Measurements from ENCODE around the gene NHS.

NHS gene

DNA sequence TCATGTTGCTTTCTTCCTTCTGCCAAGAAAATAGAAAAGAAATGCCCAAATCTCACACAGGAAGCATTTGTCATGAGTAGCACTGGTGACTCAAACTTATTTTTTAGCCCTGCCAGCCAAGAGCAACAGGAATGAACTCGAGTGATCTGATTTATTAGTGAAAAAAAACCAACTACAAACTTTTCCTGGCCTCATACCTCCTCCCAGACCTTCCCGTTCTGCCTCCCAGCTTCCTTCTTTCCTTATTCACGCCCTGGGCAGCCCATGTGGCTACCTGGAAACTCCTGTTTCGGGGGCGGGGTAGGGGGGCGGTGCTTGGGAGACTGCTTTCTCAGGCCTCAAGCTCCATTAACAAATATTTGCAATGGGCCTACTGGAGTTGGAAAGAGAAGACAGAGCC lies 178.5 kb downstream of the NHS start:
- no peaks in the 10 kb centered on the region for H3K36me3 ChIP-seq (ENCODE audit: insufficient read depth, low read length)
- no peak overlapping the region for H3K4me2 ChIP-seq (ENCODE audit: low read length)
- H3K4me3 ChIP-seq (ENCODE audit: low read length): no peak overlapping the region
- H3K9ac ChIP-seq (ENCODE audit: low read depth, low read length): peak overlapping the region; percentile 26
- no peaks in the 10 kb centered on the region for H3K9me3 ChIP-seq (replicated peaks; ENCODE audit: low read length)
- peaks cover 19% of the 10 kb centered on the region for H3K4me1 ChIP-seq (ENCODE audit: control insufficient read depth, insufficient read depth, low read length)
- no peaks in the 10 kb centered on the region for H3K27me3 ChIP-seq (ENCODE audit: control insufficient read depth, insufficient read depth, low read length)

DNA sequence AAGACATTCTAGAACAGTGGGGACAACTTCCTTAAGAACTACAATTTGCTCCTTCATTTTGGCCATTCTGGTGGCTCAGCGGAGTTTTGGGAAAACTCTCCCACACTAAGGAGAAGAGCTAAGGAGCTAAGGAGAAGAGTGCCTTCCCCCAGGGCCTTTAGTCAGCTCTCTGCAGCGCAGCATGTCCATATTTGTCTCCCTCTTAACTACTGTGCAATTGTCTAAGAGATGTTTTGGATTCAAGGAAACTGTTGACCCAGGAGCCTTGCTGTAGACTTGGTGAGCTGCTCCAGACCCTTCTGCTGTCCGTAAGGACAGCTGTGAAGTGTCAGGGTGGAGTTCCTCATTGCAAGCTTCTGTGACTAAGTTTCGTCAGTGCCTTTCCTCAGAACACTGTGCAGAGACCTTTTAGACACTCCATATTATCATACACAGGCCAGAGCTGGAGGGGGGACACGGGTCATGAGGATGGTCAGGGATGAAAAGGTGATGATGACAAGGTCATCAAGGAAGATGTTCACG lies 179.0 kb downstream of the NHS start:
- no peak overlapping the region for H3K4me3 ChIP-seq (ENCODE audit: low read length)
- H3K27me3 ChIP-seq (ENCODE audit: control insufficient read depth, insufficient read depth, low read length): no peaks in the 10 kb centered on the region
- no peak overlapping the region for H3K4me2 ChIP-seq (ENCODE audit: low read length)
- H3K4me1 ChIP-seq (ENCODE audit: control insufficient read depth, insufficient read depth, low read length): peaks cover 19% of the 10 kb centered on the region
- no peaks in the 10 kb centered on the region for H3K36me3 ChIP-seq (ENCODE audit: insufficient read depth, low read length)
- H3K9me3 ChIP-seq (replicated peaks; ENCODE audit: low read length): no peaks in the 10 kb centered on the region
- peak overlapping the region; percentile 26 for H3K9ac ChIP-seq (ENCODE audit: low read depth, low read length)

DNA sequence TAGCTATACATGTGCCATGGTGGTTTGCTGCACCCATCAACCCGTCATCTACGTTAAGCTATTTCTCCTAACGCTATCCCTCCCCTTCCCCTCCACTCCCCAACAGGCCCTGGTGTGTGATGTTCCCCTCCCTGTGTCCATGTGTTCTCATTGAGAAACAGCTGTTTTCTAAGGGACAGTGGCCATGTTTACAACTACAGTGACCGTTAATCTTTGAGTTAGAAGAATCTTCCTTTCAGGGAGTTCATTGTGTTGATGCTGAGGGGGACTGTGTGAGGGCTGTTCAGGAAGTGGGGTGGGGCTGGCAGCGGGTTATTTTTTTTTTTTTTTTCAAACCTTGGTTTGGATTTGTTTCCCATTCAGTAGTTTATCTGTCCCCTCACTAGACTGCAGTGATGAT lies 179.9 kb downstream of the NHS start:
- no peak overlapping the region for H3K9ac ChIP-seq (ENCODE audit: low read depth, low read length)
- peaks cover 27% of the 10 kb centered on the region for H3K4me1 ChIP-seq (ENCODE audit: control insufficient read depth, insufficient read depth, low read length)
- no peak overlapping the region for H3K4me2 ChIP-seq (ENCODE audit: low read length)
- H3K4me3 ChIP-seq (ENCODE audit: low read length): no peak overlapping the region
- H3K9me3 ChIP-seq (replicated peaks; ENCODE audit: low read length): no peaks in the 10 kb centered on the region
- no peaks in the 10 kb centered on the region for H3K27me3 ChIP-seq (ENCODE audit: control insufficient read depth, insufficient read depth, low read length)
- H3K36me3 ChIP-seq (ENCODE audit: insufficient read depth, low read length): no peaks in the 10 kb centered on the region

DNA sequence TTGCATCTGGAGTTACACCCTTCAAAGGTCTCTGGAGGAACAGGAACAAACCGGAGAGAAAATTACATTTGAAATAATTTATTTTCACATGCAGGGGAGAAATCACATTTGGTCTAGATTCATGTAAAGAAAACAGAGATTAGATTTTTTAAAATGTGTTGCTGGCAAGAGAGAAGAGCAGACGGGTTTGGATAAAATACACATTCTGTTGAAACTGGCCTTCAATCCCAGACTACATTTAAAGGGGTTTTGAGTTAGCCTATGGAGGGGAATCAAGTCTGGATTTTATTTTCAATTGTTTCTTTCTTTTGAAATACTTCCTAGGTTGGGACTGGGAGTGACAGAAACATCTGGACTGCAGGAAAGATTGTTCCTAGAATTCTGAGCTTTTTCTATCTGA lies 180.8 kb downstream of the NHS start:
- Histone ChIP-seq H3K9ac (ENCODE audit: low read depth, low read length) (no peak overlapping the region), H3K4me2 (ENCODE audit: low read length) (no peak overlapping the region), H3K9me3 (replicated peaks; ENCODE audit: low read length) (no peaks in the 10 kb centered on the region), H3K4me1 (ENCODE audit: control insufficient read depth, insufficient read depth, low read length) (peaks cover 34% of the 10 kb centered on the region), H3K27me3 (ENCODE audit: control insufficient read depth, insufficient read depth, low read length) (no peaks in the 10 kb centered on the region), H3K4me3 (ENCODE audit: low read length) (no peak overlapping the region), H3K36me3 (ENCODE audit: insufficient read depth, low read length) (no peaks in the 10 kb centered on the region)

DNA sequence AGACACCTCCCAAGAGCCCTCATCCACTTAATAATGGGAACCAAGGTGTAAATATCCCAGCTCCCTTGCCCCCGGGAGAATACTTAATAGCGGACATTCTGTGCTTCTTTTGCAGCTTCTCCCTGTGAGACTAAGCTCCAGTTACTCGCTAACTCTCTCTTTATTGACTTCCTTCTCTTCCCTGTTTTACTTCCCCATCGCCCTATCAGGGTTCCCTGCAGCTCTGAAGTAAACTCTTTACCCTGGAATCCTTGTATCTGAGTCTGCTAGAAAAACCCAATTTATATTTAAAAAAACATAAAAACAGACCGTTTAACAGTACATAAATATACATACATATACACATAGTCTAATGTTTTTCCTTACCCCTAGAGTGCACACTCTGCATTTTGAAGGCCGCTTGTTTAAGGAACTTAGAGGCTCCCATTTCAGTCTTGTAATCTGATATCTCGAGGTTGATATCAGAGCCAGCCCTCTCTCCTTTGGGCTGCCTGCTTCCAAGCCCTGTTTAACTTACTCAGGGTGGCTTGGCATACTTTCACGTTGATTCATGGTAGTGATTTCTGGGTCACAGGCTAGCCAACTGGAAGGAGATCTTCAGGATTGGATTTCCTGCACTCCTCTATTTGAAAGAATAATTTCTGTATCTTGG lies 184.9 kb downstream of the NHS start:
- peaks cover 17% of the 10 kb centered on the region for H3K4me1 ChIP-seq (ENCODE audit: control insufficient read depth, insufficient read depth, low read length)
- no peak overlapping the region for H3K4me2 ChIP-seq (ENCODE audit: low read length)
- H3K27me3 ChIP-seq (ENCODE audit: control insufficient read depth, insufficient read depth, low read length): no peaks in the 10 kb centered on the region
- H3K4me3 ChIP-seq (ENCODE audit: low read length): no peak overlapping the region
- H3K36me3 ChIP-seq (ENCODE audit: insufficient read depth, low read length): no peaks in the 10 kb centered on the region
- H3K9me3 ChIP-seq (replicated peaks; ENCODE audit: low read length): no peaks in the 10 kb centered on the region
- no peak overlapping the region for H3K9ac ChIP-seq (ENCODE audit: low read depth, low read length)

DNA sequence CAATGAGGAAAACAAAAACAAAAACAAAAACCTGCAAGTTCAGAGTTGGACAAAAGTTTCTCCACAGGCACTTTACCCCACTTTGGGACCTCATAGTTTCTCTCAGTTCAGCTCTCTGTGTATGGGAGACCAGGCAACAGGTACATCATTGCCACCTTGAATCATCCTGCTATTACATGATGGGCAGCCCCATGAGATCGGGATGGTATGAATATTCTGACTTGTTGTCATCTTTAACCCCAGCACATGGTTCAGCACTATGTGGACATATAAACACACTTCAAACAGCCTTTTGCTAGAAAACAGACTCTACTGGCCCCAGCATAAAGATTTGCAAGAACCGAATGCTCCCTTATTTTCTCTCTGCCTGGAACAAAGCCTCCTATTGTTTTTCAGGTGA lies 185.4 kb downstream of the NHS start:
- H3K4me1 ChIP-seq (ENCODE audit: control insufficient read depth, insufficient read depth, low read length): peaks cover 17% of the 10 kb centered on the region
- no peaks in the 10 kb centered on the region for H3K36me3 ChIP-seq (ENCODE audit: insufficient read depth, low read length)
- H3K4me3 ChIP-seq (ENCODE audit: low read length): no peak overlapping the region
- no peak overlapping the region for H3K9ac ChIP-seq (ENCODE audit: low read depth, low read length)
- no peaks in the 10 kb centered on the region for H3K27me3 ChIP-seq (ENCODE audit: control insufficient read depth, insufficient read depth, low read length)
- H3K4me2 ChIP-seq (ENCODE audit: low read length): no peak overlapping the region
- no peaks in the 10 kb centered on the region for H3K9me3 ChIP-seq (replicated peaks; ENCODE audit: low read length)

DNA sequence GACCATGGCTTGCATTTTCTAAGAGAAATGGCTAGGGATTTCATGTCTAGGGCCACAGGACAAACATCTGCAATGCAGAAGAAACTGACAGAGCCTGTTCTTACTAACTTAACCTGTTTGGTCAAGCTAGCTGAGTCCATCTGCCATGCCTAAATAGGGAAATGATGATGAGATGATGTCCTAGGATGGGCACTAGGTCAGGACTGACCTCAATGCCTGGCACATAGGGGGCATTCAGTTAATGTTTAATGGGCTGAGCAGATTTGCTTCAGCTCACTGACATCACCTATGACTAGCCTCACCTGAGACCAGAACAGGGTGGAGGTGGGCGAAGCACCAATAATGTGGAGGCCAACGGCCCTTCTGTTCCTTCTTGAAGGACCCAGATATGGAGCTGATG lies 188.1 kb downstream of the NHS start:
- Histone ChIP-seq H3K4me3 (ENCODE audit: low read length) (no peak overlapping the region), H3K36me3 (ENCODE audit: insufficient read depth, low read length) (no peaks in the 10 kb centered on the region), H3K9ac (ENCODE audit: low read depth, low read length) (no peak overlapping the region), H3K4me1 (ENCODE audit: control insufficient read depth, insufficient read depth, low read length) (peaks cover 17% of the 10 kb centered on the region), H3K4me2 (ENCODE audit: low read length) (no peak overlapping the region), H3K27me3 (ENCODE audit: control insufficient read depth, insufficient read depth, low read length) (no peaks in the 10 kb centered on the region), H3K9me3 (replicated peaks; ENCODE audit: low read length) (no peaks in the 10 kb centered on the region)

DNA sequence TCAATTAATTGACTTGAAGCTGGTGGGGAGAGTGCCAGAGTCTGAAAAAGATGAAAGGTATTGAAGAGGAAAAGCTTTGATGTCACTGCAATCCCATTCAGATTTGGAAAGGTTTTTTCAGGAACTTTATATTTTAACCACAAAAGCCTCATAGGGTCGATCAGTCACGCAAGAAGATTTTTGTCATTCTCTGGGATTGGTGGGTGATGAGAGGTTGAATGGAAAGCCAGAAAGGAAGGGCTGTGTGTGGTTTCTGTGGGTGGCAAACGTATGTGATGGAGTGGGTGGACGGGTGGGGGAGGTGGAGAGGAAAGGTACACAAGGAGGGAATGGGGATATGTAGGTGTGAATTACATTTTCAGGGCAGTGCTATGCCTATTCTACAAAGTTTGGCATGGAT lies 188.5 kb downstream of the NHS start:
- Histone ChIP-seq H3K4me1 (ENCODE audit: control insufficient read depth, insufficient read depth, low read length) (peaks cover 17% of the 10 kb centered on the region), H3K36me3 (ENCODE audit: insufficient read depth, low read length) (no peaks in the 10 kb centered on the region)

DNA sequence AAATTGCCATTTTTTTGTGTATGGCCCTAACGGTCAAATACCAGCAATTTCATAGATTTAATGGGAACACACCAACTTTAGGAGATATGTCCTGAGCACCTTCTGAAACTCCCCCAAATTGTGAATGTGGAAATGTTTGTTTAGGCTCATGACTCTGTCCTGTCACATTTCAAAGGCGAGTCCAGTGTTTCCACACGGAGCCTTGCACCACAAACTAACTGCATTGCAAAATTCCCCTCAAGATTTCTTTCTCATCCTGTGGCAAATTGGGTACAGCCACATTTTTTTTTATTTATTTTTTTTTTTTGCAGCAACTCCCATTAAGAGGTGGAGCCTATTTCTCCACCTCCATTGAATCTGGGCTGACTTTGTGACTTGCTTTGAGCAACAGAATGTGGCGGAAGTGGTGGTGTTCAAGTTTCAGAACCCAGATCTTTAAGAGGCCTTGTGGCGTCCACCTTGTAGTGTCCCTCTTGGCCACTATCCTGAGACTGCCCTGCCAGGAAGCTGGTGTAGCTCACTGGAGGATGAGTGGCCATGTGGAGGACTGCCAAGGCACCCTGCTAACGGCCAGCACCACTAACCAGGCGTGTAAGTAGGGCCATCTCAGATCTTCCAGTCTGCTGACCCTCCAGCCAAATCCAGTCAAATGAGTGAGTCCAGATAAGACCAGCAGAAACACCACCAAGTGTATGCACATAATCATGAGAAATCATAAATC lies 189.8 kb downstream of the NHS start:
- no peaks in the 10 kb centered on the region for H3K9me3 ChIP-seq (replicated peaks; ENCODE audit: low read length)
- peaks cover 9% of the 10 kb centered on the region for H3K4me1 ChIP-seq (ENCODE audit: control insufficient read depth, insufficient read depth, low read length)
- no peaks in the 10 kb centered on the region for H3K36me3 ChIP-seq (ENCODE audit: insufficient read depth, low read length)
- no peak overlapping the region for H3K4me3 ChIP-seq (ENCODE audit: low read length)
- H3K4me2 ChIP-seq (ENCODE audit: low read length): no peak overlapping the region
- H3K9ac ChIP-seq (ENCODE audit: low read depth, low read length): no peak overlapping the region
- H3K27me3 ChIP-seq (ENCODE audit: control insufficient read depth, insufficient read depth, low read length): no peaks in the 10 kb centered on the region

More for the DNA sequence above, 188.5 kb downstream of the NHS start:
- Histone ChIP-seq H3K4me3 (ENCODE audit: low read length) (no peak overlapping the region), H3K9ac (ENCODE audit: low read depth, low read length) (no peak overlapping the region), H3K4me2 (ENCODE audit: low read length) (no peak overlapping the region), H3K27me3 (ENCODE audit: control insufficient read depth, insufficient read depth, low read length) (no peaks in the 10 kb centered on the region), H3K9me3 (replicated peaks; ENCODE audit: low read length) (no peaks in the 10 kb centered on the region)

DNA sequence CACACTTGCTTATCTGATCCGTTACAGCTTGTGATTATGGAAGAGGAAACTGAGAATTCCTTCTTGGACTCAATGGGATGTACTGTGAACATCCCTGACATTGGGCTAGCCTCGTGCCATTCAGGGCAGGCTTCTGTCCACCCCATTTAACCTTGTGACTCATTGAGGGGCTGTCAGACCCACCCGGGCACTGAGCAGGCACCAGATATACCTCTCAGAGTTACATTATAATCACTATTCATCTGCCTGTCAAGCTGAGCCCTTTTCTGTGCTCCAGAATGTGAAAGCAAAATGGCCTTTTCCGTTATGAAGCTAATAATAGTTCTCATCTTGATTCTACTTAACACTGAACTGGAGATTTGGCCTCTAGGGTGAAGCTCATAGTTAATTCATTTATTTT lies 191.7 kb downstream of the NHS start:
- Histone ChIP-seq H3K4me2 (ENCODE audit: low read length) (no peak overlapping the region), H3K4me3 (ENCODE audit: low read length) (no peak overlapping the region), H3K27me3 (ENCODE audit: control insufficient read depth, insufficient read depth, low read length) (no peaks in the 10 kb centered on the region), H3K9ac (ENCODE audit: low read depth, low read length) (no peak overlapping the region), H3K36me3 (ENCODE audit: insufficient read depth, low read length) (no peaks in the 10 kb centered on the region), H3K4me1 (ENCODE audit: control insufficient read depth, insufficient read depth, low read length) (no peaks in the 10 kb centered on the region), H3K9me3 (replicated peaks; ENCODE audit: low read length) (no peaks in the 10 kb centered on the region)

DNA sequence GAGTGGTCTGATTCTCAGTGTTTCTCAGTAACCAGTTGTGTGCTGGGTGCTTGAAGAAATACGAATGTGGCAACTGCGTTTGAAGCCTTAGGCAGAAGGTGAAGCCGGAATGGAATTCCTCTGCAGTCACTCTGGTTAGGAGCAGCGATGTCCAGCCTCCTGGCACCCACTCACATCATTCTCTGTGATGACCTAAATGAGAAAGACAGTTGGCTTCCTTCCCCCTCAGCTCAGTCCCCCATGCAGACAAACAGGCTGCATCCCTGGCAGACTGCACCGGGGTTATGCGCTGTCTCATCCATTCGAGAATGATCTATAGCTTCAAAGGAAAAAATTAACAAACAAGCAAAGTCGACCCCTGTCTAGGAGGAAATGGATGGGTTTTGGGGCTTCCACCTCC lies 192.2 kb downstream of the NHS start:
- H3K4me2 ChIP-seq (ENCODE audit: low read length): no peak overlapping the region
- no peaks in the 10 kb centered on the region for H3K9me3 ChIP-seq (replicated peaks; ENCODE audit: low read length)
- H3K27me3 ChIP-seq (ENCODE audit: control insufficient read depth, insufficient read depth, low read length): no peaks in the 10 kb centered on the region
- no peaks in the 10 kb centered on the region for H3K4me1 ChIP-seq (ENCODE audit: control insufficient read depth, insufficient read depth, low read length)
- H3K4me3 ChIP-seq (ENCODE audit: low read length): no peak overlapping the region
- no peak overlapping the region for H3K9ac ChIP-seq (ENCODE audit: low read depth, low read length)
- no peaks in the 10 kb centered on the region for H3K36me3 ChIP-seq (ENCODE audit: insufficient read depth, low read length)

DNA sequence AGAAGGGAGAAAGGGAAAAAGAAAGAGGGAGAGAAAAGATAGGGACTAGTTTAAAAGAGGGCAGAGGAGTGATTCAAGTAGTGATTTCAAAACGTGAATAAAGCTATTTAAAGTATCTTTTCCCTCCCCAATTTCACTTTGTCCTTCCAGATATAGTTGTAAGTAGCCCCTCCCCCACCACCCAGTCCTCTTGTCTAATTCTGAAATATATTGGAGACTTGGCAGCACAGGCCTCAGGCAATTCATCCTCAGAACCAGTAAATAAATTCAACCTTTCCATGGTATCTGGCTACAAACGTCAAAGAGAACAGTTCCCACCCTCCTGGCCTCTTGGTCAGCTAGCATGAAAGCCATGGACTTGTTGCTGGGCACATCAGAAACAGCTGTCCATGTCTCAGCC lies 192.8 kb downstream of the NHS start:
- H3K9me3 ChIP-seq (replicated peaks; ENCODE audit: low read length): no peaks in the 10 kb centered on the region
- no peaks in the 10 kb centered on the region for H3K36me3 ChIP-seq (ENCODE audit: insufficient read depth, low read length)
- no peak overlapping the region for H3K9ac ChIP-seq (ENCODE audit: low read depth, low read length)
- H3K4me2 ChIP-seq (ENCODE audit: low read length): no peak overlapping the region
- H3K4me3 ChIP-seq (ENCODE audit: low read length): no peak overlapping the region
- H3K4me1 ChIP-seq (ENCODE audit: control insufficient read depth, insufficient read depth, low read length): no peaks in the 10 kb centered on the region
- H3K27me3 ChIP-seq (ENCODE audit: control insufficient read depth, insufficient read depth, low read length): no peaks in the 10 kb centered on the region

Data from skeletal muscle satellite cell (primary cell).